ENCODE results near the gene USP48.

DNA sequence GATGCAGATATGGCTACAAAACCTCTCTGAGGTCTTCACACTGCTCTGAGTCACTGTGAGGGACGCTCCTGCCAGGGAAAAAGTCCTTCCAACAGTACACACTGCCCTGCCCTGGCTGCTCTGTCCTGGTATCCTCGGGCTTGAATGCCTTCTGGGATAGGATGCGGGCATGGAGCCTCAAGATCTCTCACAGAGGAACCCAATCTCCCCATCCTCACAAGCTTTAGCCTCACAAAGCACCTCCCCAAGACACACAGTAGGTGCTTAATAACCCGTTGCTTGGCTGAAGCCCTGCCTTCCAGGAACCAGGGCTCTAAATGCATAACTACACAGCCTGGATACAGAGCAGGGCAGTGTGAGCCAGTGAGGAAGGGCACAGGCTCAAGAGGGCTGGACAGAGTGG, 123.0 kb downstream of the USP48 start:
- TF ChIP-seq CTCF (IDR thresholded peaks at IDR 0.05) (no peak), POLR2AphosphoS5 (IDR thresholded peaks at IDR 0.05) (no peak), POLR2A (IDR thresholded peaks at IDR 0.05) (no peak)

Measured in prostate gland (tissue), 2 donors.